ENCODE results near the gene SSNA1.

Gene SSNA1

GRCh38 chr9:137184881-137185660 lies 3.4 kb upstream of the SSNA1 start:
- no peak for DNase-seq (ENCODE audit: low read depth in 2 of 2)

- no peak for DNase-seq (ENCODE audit: low read depth in 2 of 2)
Observed at GRCh38 chr9:137185921-137186320, 2.6 kb upstream of the SSNA1 start.

- no peak for DNase-seq (ENCODE audit: low read depth in 2 of 2)
Observed at GRCh38 chr9:137186385-137186784, 2.1 kb upstream of the SSNA1 start.

- DNase-seq (ENCODE audit: low read depth in 2 of 2) = no peak
Observed at GRCh38 chr9:137187386-137187785, 1.1 kb upstream of the SSNA1 start.

- no peak for DNase-seq (ENCODE audit: low read depth in 2 of 2)
Observed at GRCh38 chr9:137188086-137188489, 388 bp upstream of the SSNA1 start.

- no peak for DNase-seq (ENCODE audit: low read depth in 2 of 2)
Observed at GRCh38 chr9:137189297-137190295, 1.1 kb downstream of the SSNA1 start.

GRCh38 chr9:137190315-137190856 lies 1.9 kb downstream of the SSNA1 start:
- no peak for DNase-seq (ENCODE audit: low read depth in 2 of 2)

GRCh38 chr9:137191245-137191644 lies 2.8 kb downstream of the SSNA1 start:
- no peak for DNase-seq (ENCODE audit: low read depth in 2 of 2)

GRCh38 chr9:137191691-137192447 lies 3.4 kb downstream of the SSNA1 start:
- no peak for DNase-seq (ENCODE audit: low read depth in 2 of 2)

- DNase-seq (ENCODE audit: low read depth in 2 of 2) = no peak
Observed at GRCh38 chr9:137192448-137192780, 3.9 kb downstream of the SSNA1 start.

- no peak for DNase-seq (ENCODE audit: low read depth in 2 of 2)
Observed at GRCh38 chr9:137192859-137193258, 4.4 kb downstream of the SSNA1 start.

- DNase-seq (ENCODE audit: low read depth in 2 of 2) = no peak
Observed at GRCh38 chr9:137193771-137194170, 5.3 kb downstream of the SSNA1 start.

- no peak for DNase-seq (ENCODE audit: low read depth in 2 of 2)
Observed at GRCh38 chr9:137194388-137194787, 5.9 kb downstream of the SSNA1 start.

GRCh38 chr9:137194909-137195308 lies 6.4 kb downstream of the SSNA1 start:
- DNase-seq (ENCODE audit: low read depth in 2 of 2) = no peak

- no peak for DNase-seq (ENCODE audit: low read depth in 2 of 2)
Observed at GRCh38 chr9:137195525-137196220, 7.2 kb downstream of the SSNA1 start.

GRCh38 chr9:137198051-137198901 lies 9.8 kb downstream of the SSNA1 start:
- no peak for DNase-seq (ENCODE audit: low read depth in 2 of 2)

- no peak for DNase-seq (ENCODE audit: low read depth in 2 of 2)
Observed at GRCh38 chr9:137198902-137199283, 10.4 kb downstream of the SSNA1 start.

GRCh38 chr9:137199411-137200121 lies 11.1 kb downstream of the SSNA1 start:
- DNase-seq (ENCODE audit: low read depth in 2 of 2) = no peak
